ENCODE measurements around the gene BLCAP.
"Not testable (repeated sequence)": the region's sequence is repeated elsewhere in the genome, so short reads cannot be mapped to it uniquely, and the experiment has no call there.

Gene BLCAP

GRCh38 chr20:37556538-37556937 is 28.9 kb upstream of the BLCAP start:
- DNase-seq = no peak

- not testable (repeated sequence) for DNase-seq
Measured at GRCh38 chr20:37554721-37555298, 27.1 kb upstream of the BLCAP start.

DNA sequence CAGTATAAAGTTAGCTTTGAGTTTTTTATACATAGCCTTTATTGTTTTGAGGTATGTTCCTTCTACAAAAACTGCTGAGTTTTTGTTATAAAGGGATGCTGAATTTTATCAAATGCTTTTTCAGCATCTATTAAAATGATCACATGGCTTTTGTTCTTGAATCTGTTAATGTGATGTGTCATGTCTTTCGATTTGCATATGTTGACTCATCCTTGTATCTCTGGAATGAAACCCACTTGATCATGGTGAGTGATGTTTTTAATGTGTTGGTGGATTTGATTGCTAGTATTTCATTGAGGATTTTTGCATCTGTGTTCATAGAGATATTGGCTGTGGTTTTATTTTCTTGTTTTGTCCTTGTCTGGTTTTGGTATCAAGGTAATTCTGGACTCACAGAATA is 24.7 kb upstream of the BLCAP start:
- no peak for DNase-seq

- not testable (repeated sequence) for DNase-seq
Measured at GRCh38 chr20:37551660-37552059, 24.0 kb upstream of the BLCAP start.

DNA sequence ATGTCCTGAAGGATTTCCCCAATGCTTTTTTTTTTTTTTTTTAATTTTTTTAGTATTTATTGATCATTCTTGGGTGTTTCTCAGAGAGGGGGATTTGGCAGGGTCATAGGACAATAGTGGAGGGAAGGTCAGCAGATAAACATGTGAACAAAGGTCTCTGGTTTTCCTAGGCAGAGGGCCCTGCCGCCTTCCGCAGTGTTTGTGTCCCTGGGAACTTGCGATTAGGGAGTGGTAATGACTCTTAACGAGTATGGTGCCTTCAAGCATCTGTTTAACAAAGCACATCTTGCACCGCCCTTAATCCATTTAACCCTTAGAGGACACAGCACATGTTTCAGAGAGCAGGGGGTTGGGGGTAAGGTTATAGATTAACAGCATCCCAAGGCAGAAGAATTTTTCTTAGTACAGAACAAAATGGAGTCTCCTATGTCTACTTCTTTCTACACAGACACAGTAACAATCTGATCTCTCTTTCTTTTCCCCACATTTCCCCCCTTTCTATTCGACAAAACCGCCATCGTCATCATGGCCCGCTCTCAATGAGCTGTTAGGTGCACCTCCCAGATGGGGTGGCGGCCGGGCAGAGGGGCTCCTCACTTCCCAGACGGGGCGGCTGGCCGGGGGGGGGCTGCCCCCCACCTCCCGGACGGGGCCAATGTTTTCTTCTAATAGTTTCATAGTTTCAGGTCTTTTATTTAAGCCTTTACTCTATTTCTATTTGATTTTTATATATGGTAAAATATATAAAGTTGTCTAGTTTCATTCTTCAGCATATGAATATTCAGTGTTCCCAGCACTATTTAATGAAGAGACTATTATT is 22.6 kb upstream of the BLCAP start:
- DNase-seq = not testable (repeated sequence)

DNA sequence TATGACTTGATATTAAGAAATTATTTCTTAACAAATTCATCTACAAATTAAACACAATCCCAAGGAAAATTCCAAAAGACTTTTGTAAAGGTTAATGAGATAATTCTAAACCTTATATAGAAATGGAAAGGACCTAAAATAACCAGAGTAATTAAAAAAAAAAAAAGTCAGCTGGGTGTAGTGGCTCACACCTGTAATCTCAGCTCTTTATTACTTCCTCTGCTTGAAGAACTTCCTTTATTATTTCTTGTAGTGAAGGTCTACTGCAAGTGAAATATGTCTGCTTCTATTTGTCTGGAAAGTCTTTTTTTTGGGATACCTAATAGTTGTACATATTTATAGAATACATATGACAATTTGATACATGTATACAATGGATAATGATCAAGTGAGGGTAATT is 20.2 kb upstream of the BLCAP start:
- DNase-seq = no peak

GRCh38 chr20:37545516-37545915 is 17.8 kb upstream of the BLCAP start:
- no peak for DNase-seq

GRCh38 chr20:37544386-37544785 is 16.7 kb upstream of the BLCAP start:
- DNase-seq = no peak

- DNase-seq = no peak
Measured at GRCh38 chr20:37543828-37544227, 16.2 kb upstream of the BLCAP start.

DNA sequence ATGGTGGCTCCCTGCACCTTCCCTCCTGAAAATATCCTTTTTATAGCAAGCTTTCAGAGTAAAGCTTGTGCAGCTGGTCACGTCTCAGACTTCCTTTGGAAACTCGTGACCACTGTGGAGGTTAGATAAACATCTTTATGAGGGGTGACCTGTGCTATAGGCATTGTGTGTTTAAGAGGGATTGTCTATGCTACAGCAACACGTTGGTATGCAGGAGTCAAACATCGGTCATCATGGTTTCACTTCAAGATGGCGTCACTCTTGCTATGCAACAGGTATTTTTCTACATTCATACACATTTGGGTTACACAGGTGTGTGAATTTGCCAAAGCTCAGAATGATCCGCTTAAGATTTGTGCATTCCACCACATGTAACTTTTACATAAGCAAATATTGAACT is 14.6 kb upstream of the BLCAP start:
- DNase-seq = no peak

GRCh38 chr20:37541326-37541725 is 13.7 kb upstream of the BLCAP start:
- no peak for DNase-seq

DNA sequence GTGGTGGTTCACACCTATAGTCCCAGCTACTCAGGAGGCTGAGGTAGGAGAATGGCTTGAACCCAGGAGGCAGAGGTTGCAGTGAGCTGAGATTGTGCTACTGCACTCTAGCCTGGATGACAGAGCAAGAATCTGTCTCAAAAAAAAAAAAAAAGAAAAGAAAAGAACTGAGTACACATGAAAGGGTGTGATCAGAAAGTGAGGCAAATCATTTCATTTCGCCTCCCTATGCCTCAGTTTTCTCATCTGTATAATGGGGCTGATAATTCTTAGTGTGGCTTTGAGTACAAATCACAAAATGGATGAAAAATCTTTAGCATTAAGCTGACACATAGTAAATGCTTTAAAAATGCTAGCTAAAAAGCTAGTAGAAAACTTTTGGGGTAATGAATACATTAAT is 13.2 kb upstream of the BLCAP start:
- not testable (repeated sequence) for DNase-seq

- no peak for DNase-seq
Measured at GRCh38 chr20:37540001-37540400, 12.3 kb upstream of the BLCAP start.

DNA sequence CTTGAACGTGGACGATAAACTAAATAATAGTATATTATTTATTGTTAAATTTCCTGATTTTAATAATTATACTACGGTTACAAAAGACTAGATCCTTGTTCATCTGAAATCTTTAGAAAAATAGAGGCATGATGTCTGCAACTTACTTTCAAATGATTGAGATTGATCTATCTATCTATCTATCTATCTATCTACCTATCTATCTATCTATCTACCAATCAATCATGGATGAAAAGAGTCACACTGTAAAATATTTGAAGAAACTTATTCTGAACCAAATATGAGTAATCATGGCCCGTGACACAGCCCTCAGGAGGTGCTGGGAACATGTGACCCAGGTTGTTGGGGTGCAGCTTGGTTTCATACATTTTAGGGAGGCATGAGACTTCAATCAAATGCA is 11.7 kb upstream of the BLCAP start:
- no peak for DNase-seq

DNA sequence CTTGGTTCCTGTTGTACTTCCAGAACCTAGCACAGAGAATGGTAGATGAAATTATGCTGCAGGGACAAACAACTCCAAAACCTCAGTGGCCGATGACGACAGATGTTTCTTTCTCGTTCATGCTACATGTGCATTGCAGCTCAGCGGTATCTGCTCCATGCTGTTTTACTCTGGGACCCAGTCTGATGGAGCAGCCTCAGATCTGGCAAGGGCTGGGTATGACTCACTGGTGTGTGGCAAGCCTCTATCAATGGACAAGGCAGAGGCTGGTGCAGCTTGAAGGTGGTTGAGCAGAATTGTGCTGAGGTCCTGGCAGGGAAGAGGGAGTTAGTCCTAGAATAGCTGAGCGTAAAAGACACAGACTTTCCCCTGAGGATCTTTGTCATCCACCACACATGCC is 10.3 kb upstream of the BLCAP start:
- DNase-seq = no peak

DNA sequence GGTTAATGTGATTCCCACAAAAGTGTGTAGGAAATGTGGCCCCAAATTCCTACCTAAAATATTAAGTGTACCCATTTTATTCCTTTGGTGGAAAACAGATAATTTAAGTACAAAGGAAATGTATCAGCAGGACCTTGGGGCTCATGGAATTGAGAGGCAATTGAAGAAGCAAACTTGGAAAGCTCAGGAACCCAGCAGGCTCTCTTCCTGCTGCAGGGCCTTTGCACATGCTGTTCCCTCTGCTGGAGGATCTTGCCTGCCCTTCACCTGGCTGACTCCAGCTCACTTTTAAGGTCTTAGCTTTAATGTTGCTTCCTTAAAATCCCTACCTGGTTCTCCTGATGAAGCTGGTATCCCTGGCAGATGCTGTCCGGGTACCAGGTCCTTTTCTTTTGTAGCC is 9.8 kb upstream of the BLCAP start:
- DNase-seq = no peak

GRCh38 chr20:37535443-37536132 is 7.9 kb upstream of the BLCAP start:
- no peak for DNase-seq

DNA sequence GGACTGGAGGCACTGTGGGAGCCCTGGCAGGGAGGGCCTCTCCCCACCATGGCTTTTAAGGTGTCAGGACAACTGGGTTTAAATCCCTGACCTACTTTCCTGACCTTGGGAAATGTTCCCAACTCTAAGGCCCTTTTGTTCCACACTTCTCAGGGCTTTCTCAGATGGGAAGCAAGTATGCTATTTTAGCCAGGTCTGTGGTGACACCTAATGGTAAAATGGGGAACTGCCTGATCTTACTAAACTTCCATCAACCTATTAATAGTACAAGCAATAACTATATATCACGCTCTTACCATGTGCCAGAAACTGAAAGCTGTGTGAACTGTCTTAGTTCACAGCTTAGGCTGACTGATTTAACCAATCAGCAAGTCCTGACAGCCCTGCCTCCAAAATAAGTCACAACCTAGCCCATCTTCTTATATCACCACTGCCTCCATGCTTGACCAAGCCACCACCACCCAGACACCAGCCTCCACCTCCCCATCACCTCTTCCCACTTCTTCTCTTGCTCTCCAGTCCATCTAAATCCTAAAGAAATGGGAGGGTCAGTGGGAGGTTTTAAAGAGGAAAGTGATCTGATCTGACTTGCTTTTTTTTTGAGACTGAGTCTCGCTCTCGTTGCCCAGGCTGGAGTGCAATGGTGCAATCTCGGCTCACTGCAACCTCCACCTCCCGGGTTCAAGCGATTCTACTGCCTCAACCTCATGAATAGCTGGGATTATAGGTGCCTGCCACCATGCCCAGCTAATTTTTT is 6.9 kb upstream of the BLCAP start:
- peak; percentile 70 for DNase-seq

GRCh38 chr20:37533154-37533715 is 5.6 kb upstream of the BLCAP start:
- DNase-seq = no peak

- no peak for DNase-seq
Measured at GRCh38 chr20:37531856-37532255, 4.2 kb upstream of the BLCAP start.

GRCh38 chr20:37530696-37531095 is 3.0 kb upstream of the BLCAP start:
- no peak for DNase-seq

- no peak for DNase-seq
Measured at GRCh38 chr20:37529968-37530600, 2.4 kb upstream of the BLCAP start.
